Measurements from ENCODE around the gene DET1.
A peak's percentile ranks its signal among the peaks of the same experiment; 100 is the strongest.

Gene DET1

DNA sequence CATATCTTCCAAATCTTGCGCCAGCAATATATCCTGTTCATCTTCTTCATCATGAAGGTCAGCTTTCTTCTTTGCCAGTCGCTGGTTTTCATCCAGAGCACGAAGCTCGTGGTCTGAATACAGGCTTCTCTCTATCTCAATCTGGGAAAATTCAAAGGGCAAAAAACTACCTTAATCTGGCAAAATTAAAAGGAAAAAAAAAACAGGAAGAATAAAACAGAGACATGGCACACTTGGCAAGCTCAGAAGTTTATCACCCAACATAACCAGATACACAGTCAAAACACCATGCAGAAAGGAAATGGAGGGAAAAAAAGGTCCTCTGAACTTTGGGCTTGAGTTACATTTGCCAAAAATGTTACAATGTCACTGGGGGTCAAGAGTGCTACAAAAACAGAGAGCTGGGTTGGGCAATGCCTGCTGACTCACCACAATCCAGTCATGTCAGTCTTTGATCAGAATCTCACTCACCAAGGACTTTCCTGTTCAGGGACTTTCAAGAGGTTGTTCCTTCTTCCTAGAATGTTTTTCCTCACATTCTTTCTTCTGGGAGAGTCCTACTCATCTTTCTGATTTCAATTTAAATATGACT lies 80.8 kb downstream of the DET1 start:
- TF ChIP-seq, protein P1, sequence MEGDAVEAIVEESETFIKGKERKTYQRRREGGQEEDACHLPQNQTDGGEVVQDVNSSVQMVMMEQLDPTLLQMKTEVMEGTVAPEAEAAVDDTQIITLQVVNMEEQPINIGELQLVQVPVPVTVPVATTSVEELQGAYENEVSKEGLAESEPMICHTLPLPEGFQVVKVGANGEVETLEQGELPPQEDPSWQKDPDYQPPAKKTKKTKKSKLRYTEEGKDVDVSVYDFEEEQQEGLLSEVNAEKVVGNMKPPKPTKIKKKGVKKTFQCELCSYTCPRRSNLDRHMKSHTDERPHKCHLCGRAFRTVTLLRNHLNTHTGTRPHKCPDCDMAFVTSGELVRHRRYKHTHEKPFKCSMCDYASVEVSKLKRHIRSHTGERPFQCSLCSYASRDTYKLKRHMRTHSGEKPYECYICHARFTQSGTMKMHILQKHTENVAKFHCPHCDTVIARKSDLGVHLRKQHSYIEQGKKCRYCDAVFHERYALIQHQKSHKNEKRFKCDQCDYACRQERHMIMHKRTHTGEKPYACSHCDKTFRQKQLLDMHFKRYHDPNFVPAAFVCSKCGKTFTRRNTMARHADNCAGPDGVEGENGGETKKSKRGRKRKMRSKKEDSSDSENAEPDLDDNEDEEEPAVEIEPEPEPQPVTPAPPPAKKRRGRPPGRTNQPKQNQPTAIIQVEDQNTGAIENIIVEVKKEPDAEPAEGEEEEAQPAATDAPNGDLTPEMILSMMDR (IDR thresholded peaks at IDR 0.05; ENCODE audit: control insufficient read depth, extremely low read depth, insufficient read depth) = no peak
- H3K4me3 ChIP-seq (ENCODE audit: low read depth, low read length) = peak overlapping the region; percentile 95
- DNase-seq (ENCODE audit: low read depth) = no peak

GRCh38 chr15:88463870-88464532 lies 82.5 kb downstream of the DET1 start:
- DNase-seq (ENCODE audit: low read depth) = no peak
- H3K4me3 ChIP-seq (ENCODE audit: low read depth, low read length) = no peak overlapping the region
- TF ChIP-seq, protein P1 (IDR thresholded peaks at IDR 0.05; ENCODE audit: control insufficient read depth, extremely low read depth, insufficient read depth) = no peak

Measured in LNCaP clone FGC (cell line).